ENCODE data around the gene OR52E6. TPM values are rescaled to one million over a fixed set of nuclear protein-coding genes. Genes with fewer than 3 reads are reported as not detected.

OR52E6 gene
- not detected for total RNA-seq
- not detected for polyA plus RNA-seq
- long read RNA-seq, donor 1 = 0 reads
- long read RNA-seq, donor 2 = 0 reads
- long read RNA-seq, donor 3 = 0 reads
- long read RNA-seq, donor 4 = 0 reads
- long read RNA-seq, donor 5 = 0 reads
- long read RNA-seq, donor 6 = 0 reads
- long read RNA-seq, donor 7 = 0 reads
- long read RNA-seq, donor 8 = 0 reads
- long read RNA-seq, donor 9 = 0 reads
- long read RNA-seq, donor 10 = 0 reads

- Histone ChIP-seq H3K27ac (ENCODE audit: low read depth in 1 of 2, low read length in 1 of 2) (no peak within 1 kb of the TSS), H3K4me1 (ENCODE audit: control insufficient read depth in 2 of 2, insufficient read depth in 2 of 2, low read length in 2 of 2) (no peaks in the 10 kb centered on the region), H3K36me3 (ENCODE audit: control insufficient read depth in 2 of 2, insufficient read depth in 2 of 2, low read length in 1 of 2) (no peaks in the 10 kb centered on the region), H3K9me3 (ENCODE audit: control insufficient read depth in 2 of 2, insufficient read depth in 1 of 2, low read length in 1 of 2) (no peaks in the 10 kb centered on the region), H3K4me3 (ENCODE audit: low read length in 2 of 2) (no peak within 1 kb of the TSS), H3K27me3 (ENCODE audit: control insufficient read depth in 2 of 2, insufficient read depth in 1 of 2, low read length in 1 of 2) (no peaks in the 10 kb centered on the region)
- WGBS = 91% methylated on average over 1 of the region's 1 CpG
- no peak for DNase-seq (ENCODE audit: low read depth in 6 of 9, low spot score in 9 of 9)
Measured at GRCh38 chr11:5841797-5842196, at the start of gene OR52E6. OR52E6 (minus strand) TSS chr11:5841897; CDS start chr11:5841897, 0 bp downstream.

DNA sequence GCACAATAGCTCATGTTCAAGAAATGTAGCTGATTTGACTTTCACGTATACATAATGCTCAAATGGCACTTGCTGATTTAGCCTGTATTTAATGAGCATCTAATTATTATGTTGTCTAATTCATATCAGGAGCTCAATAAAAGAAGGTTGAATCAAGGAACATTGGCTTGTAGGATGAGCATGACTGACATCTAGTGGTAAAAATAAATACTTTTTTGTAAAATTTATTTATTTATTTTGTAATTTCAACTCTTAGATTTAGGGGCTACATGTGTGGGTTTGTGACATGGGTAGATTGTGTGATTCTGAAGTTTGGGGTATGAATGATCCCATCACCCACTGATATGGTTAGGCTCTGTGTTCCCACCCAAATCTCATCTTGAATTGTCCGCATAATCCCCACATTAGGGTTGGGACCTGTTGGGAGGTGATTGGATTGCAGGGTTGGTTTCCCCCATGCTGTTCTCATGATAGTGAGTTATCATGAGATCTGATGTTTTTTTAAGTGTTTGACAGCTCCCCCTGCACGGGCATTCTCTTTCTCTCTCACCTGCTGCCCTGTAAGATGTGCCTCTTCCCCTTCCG, 49.6 kb upstream of the OR52E6 start:
- H3K4me3 ChIP-seq (ENCODE audit: low read length in 2 of 2) = no peak overlapping the region
- H3K9me3 ChIP-seq (ENCODE audit: control insufficient read depth in 2 of 2, insufficient read depth in 1 of 2, low read length in 1 of 2) = no peaks in the 10 kb centered on the region
- DNase-seq (ENCODE audit: low read depth in 6 of 9, low spot score in 9 of 9) = no peak
- H3K27me3 ChIP-seq (ENCODE audit: control insufficient read depth in 2 of 2, insufficient read depth in 1 of 2, low read length in 1 of 2) = no peaks in the 10 kb centered on the region
- H3K36me3 ChIP-seq (ENCODE audit: control insufficient read depth in 2 of 2, insufficient read depth in 2 of 2, low read length in 1 of 2) = no peaks in the 10 kb centered on the region
- no peak overlapping the region for H3K27ac ChIP-seq (ENCODE audit: low read depth in 1 of 2, low read length in 1 of 2)
- WGBS = 70% methylated on average over 4 of the region's 4 CpGs
- no peaks in the 10 kb centered on the region for H3K4me1 ChIP-seq (ENCODE audit: control insufficient read depth in 2 of 2, insufficient read depth in 2 of 2, low read length in 2 of 2)

DNA sequence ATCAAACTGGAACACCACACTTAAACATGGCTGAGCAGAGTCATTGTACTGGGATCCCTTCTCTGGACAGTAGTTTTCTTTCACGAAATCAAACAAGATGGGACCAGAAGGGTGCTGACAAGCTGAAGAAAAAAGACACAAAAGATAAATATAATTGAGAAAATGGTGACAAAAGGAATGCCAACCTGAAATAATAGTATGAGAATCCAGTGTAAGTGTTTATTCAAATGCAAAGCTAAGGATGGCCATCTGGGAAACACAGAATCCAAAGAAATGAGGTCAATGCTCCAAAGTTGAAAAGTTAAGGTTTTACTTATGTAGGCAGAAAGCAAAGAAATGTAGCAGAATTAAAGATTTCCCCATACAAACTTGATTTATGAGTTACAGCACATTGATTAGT, 46.0 kb upstream of the OR52E6 start:
- no peak overlapping the region for H3K4me3 ChIP-seq (ENCODE audit: low read length in 2 of 2)
- H3K27me3 ChIP-seq (ENCODE audit: control insufficient read depth in 2 of 2, insufficient read depth in 1 of 2, low read length in 1 of 2) = no peaks in the 10 kb centered on the region
- no peak overlapping the region for H3K27ac ChIP-seq (ENCODE audit: low read depth in 1 of 2, low read length in 1 of 2)
- no peak for DNase-seq (ENCODE audit: low read depth in 6 of 9, low spot score in 9 of 9)
- H3K9me3 ChIP-seq (ENCODE audit: control insufficient read depth in 2 of 2, insufficient read depth in 1 of 2, low read length in 1 of 2) = no peaks in the 10 kb centered on the region
- WGBS = 84% methylated on average over 1 of the region's 1 CpG
- H3K4me1 ChIP-seq (ENCODE audit: control insufficient read depth in 2 of 2, insufficient read depth in 2 of 2, low read length in 2 of 2) = no peaks in the 10 kb centered on the region
- H3K36me3 ChIP-seq (ENCODE audit: control insufficient read depth in 2 of 2, insufficient read depth in 2 of 2, low read length in 1 of 2) = no peaks in the 10 kb centered on the region

DNA sequence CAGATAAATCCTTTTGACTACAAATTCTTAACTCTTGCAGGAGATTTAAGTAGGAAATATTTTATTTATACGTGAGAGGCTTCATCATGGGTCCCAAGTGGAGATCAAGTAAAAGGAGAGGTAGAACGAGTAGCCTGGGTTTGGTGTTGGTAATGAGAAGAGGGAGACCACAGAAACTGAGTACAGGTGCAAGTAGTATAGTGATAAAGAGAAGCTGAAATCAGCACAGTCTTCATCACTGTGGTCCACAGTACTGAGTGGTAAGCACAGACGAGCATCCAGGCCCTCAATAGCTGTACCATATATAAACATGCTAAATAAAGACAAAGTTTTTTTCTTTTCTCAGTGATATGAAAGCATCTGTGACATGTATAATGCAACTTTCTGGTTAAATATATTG, 45.5 kb upstream of the OR52E6 start:
- DNase-seq (ENCODE audit: low read depth in 6 of 9, low spot score in 9 of 9) = no peak
- no peaks in the 10 kb centered on the region for H3K27me3 ChIP-seq (ENCODE audit: control insufficient read depth in 2 of 2, insufficient read depth in 1 of 2, low read length in 1 of 2)
- 89% methylated on average over 3 of the region's 3 CpGs for WGBS
- no peak overlapping the region for H3K27ac ChIP-seq (ENCODE audit: low read depth in 1 of 2, low read length in 1 of 2)
- H3K4me1 ChIP-seq (ENCODE audit: control insufficient read depth in 2 of 2, insufficient read depth in 2 of 2, low read length in 2 of 2) = no peaks in the 10 kb centered on the region
- no peaks in the 10 kb centered on the region for H3K36me3 ChIP-seq (ENCODE audit: control insufficient read depth in 2 of 2, insufficient read depth in 2 of 2, low read length in 1 of 2)
- no peak overlapping the region for H3K4me3 ChIP-seq (ENCODE audit: low read length in 2 of 2)
- no peaks in the 10 kb centered on the region for H3K9me3 ChIP-seq (ENCODE audit: control insufficient read depth in 2 of 2, insufficient read depth in 1 of 2, low read length in 1 of 2)

- H3K9me3 ChIP-seq (ENCODE audit: control insufficient read depth in 2 of 2, insufficient read depth in 1 of 2, low read length in 1 of 2) = no peaks in the 10 kb centered on the region
- no peak overlapping the region for H3K27ac ChIP-seq (ENCODE audit: low read depth in 1 of 2, low read length in 1 of 2)
- no peak for DNase-seq (ENCODE audit: low read depth in 6 of 9, low spot score in 9 of 9)
- no peaks in the 10 kb centered on the region for H3K36me3 ChIP-seq (ENCODE audit: control insufficient read depth in 2 of 2, insufficient read depth in 2 of 2, low read length in 1 of 2)
- H3K4me3 ChIP-seq (ENCODE audit: low read length in 2 of 2) = no peak overlapping the region
- no peaks in the 10 kb centered on the region for H3K4me1 ChIP-seq (ENCODE audit: control insufficient read depth in 2 of 2, insufficient read depth in 2 of 2, low read length in 2 of 2)
- no peaks in the 10 kb centered on the region for H3K27me3 ChIP-seq (ENCODE audit: control insufficient read depth in 2 of 2, insufficient read depth in 1 of 2, low read length in 1 of 2)
Measured at GRCh38 chr11:5881756-5882155, 40.1 kb upstream of the OR52E6 start.

DNA sequence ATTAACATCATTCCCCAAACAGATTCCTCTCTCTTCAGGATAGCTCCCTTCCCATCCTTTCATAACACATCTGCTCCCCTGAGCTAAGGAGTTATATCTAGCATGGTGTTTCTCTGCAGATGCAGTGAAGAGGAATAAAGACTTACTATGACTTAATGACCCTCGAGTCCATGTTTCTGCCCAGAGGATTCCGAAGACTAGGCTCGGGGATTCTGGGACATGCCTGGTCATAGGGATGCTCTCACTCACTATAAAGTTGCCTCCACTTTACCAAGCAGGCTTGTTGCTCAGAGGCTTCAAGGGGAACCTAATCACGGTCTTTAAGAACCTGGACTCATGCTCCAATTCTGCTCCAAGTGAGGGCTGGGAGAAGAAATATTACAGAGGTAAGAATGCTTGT, 38.6 kb upstream of the OR52E6 start, which contains the start of gene OR52E4:
Gene OR52E4 (plus strand): TSS at position 301 of the 400 bp plus-strand sequence. CDS start 3,664 bp downstream, outside the sequence.
- H3K9me3 ChIP-seq (ENCODE audit: control insufficient read depth in 2 of 2, insufficient read depth in 1 of 2, low read length in 1 of 2) = no peaks in the 10 kb centered on the region

DNA sequence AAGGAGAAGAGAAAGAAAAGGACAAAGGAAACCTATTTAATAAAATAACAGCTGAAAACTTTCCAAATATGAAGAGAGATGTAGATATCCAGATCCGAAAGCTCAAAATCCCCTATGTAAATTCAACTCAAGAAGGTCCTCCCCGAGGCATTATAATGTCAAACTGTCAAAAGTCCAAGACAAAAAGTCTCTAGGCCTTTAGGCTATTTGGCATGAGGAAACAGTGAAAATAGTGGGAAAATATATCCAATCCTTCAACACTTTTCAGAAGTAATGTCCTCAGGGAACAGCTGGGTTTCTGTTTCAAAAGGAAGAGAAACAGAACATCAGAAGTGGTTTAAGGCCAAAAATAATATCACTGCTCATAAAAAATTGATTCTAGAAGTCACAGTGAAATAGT, 36.9 kb upstream of the OR52E6 start:
- H3K27me3 ChIP-seq (ENCODE audit: control insufficient read depth in 2 of 2, insufficient read depth in 1 of 2, low read length in 1 of 2) = no peaks in the 10 kb centered on the region
- 94% methylated on average over 2 of the region's 2 CpGs for WGBS
- no peak overlapping the region for H3K4me3 ChIP-seq (ENCODE audit: low read length in 2 of 2)
- DNase-seq (ENCODE audit: low read depth in 6 of 9, low spot score in 9 of 9) = no peak
- H3K9me3 ChIP-seq (ENCODE audit: control insufficient read depth in 2 of 2, insufficient read depth in 1 of 2, low read length in 1 of 2) = no peaks in the 10 kb centered on the region
- no peak overlapping the region for H3K27ac ChIP-seq (ENCODE audit: low read depth in 1 of 2, low read length in 1 of 2)
- H3K4me1 ChIP-seq (ENCODE audit: control insufficient read depth in 2 of 2, insufficient read depth in 2 of 2, low read length in 2 of 2) = no peaks in the 10 kb centered on the region
- H3K36me3 ChIP-seq (ENCODE audit: control insufficient read depth in 2 of 2, insufficient read depth in 2 of 2, low read length in 1 of 2) = no peaks in the 10 kb centered on the region

More for the DNA sequence above, 38.6 kb upstream of the OR52E6 start, which contains the start of gene OR52E4:
- Histone ChIP-seq H3K27me3 (ENCODE audit: control insufficient read depth in 2 of 2, insufficient read depth in 1 of 2, low read length in 1 of 2) (no peaks in the 10 kb centered on the region), H3K36me3 (ENCODE audit: control insufficient read depth in 2 of 2, insufficient read depth in 2 of 2, low read length in 1 of 2) (no peaks in the 10 kb centered on the region), H3K4me3 (ENCODE audit: low read length in 2 of 2) (no peak within 1 kb of the TSS), H3K27ac (ENCODE audit: low read depth in 1 of 2, low read length in 1 of 2) (no peak within 1 kb of the TSS), H3K4me1 (ENCODE audit: control insufficient read depth in 2 of 2, insufficient read depth in 2 of 2, low read length in 2 of 2) (no peaks in the 10 kb centered on the region)
- DNase-seq (ENCODE audit: low read depth in 6 of 9, low spot score in 9 of 9) = no peak
- WGBS = 94% methylated on average over 4 of the region's 4 CpGs

- WGBS = 95% methylated on average over 2 of the region's 2 CpGs
- no peak overlapping the region for H3K27ac ChIP-seq (ENCODE audit: low read depth in 1 of 2, low read length in 1 of 2)
- H3K36me3 ChIP-seq (ENCODE audit: control insufficient read depth in 2 of 2, insufficient read depth in 2 of 2, low read length in 1 of 2) = no peaks in the 10 kb centered on the region
- H3K4me3 ChIP-seq (ENCODE audit: low read length in 2 of 2) = no peak overlapping the region
- no peaks in the 10 kb centered on the region for H3K4me1 ChIP-seq (ENCODE audit: control insufficient read depth in 2 of 2, insufficient read depth in 2 of 2, low read length in 2 of 2)
- no peaks in the 10 kb centered on the region for H3K9me3 ChIP-seq (ENCODE audit: control insufficient read depth in 2 of 2, insufficient read depth in 1 of 2, low read length in 1 of 2)
- no peaks in the 10 kb centered on the region for H3K27me3 ChIP-seq (ENCODE audit: control insufficient read depth in 2 of 2, insufficient read depth in 1 of 2, low read length in 1 of 2)
- DNase-seq (ENCODE audit: low read depth in 6 of 9, low spot score in 9 of 9) = no peak
Measured at GRCh38 chr11:5865826-5866225, 24.1 kb upstream of the OR52E6 start.

- Histone ChIP-seq H3K36me3 (ENCODE audit: control insufficient read depth in 2 of 2, insufficient read depth in 2 of 2, low read length in 1 of 2) (no peaks in the 10 kb centered on the region), H3K4me1 (ENCODE audit: control insufficient read depth in 2 of 2, insufficient read depth in 2 of 2, low read length in 2 of 2) (no peaks in the 10 kb centered on the region), H3K27ac (ENCODE audit: low read depth in 1 of 2, low read length in 1 of 2) (no peak within 1 kb of the TSS), H3K4me3 (ENCODE audit: low read length in 2 of 2) (no peak within 1 kb of the TSS), H3K9me3 (ENCODE audit: control insufficient read depth in 2 of 2, insufficient read depth in 1 of 2, low read length in 1 of 2) (no peaks in the 10 kb centered on the region), H3K27me3 (ENCODE audit: control insufficient read depth in 2 of 2, insufficient read depth in 1 of 2, low read length in 1 of 2) (no peaks in the 10 kb centered on the region)
- 98% methylated on average over 3 of the region's 3 CpGs for WGBS
- DNase-seq (ENCODE audit: low read depth in 6 of 9, low spot score in 9 of 9) = no peak
Measured at GRCh38 chr11:5857590-5857989, 15.9 kb upstream of the OR52E6 start, which contains the start of gene OR52E8. OR52E8 (minus strand) TSS chr11:5857690; CDS start chr11:5857690, 0 bp downstream.
